Sigmoid colon (tissue), 7 donors: ENCODE results near the gene FLNC. TPM values are rescaled to one million over a fixed set of nuclear protein-coding genes. Genes with fewer than 3 reads are reported as not detected.

Experiments used
- DNase-seq: peaks from one replicate; pipeline ENCODE4 v3.0.0-alpha.2; 2019
- H3K27ac ChIP-seq, 4 donors: fragments of 200-600 bp; sonication (generic); one replicate each; pipeline ENCODE4 v1.5.1; 2016 to 2019; ENCODE audit warnings: mild to moderate bottlenecking in 1 of 4
- H3K27me3 ChIP-seq, 3 donors: fragments of 200-600 bp; sonication (generic); one replicate each; pipeline ENCODE4 v1.5.1; 2019; ENCODE audit warnings: mild to moderate bottlenecking in 1 of 3
- H3K36me3 ChIP-seq, 4 donors: fragments of 200-600 bp; sonication (generic); one replicate each; pipeline ENCODE4 v1.5.1; 2016 to 2019
- H3K4me1 ChIP-seq, 4 donors: fragments of 200-600 bp; sonication (generic); one replicate each; pipeline ENCODE4 v1.5.1; 2017 to 2019
- H3K4me3 ChIP-seq, 4 donors: fragments of 200-600 bp; sonication (generic); one replicate each; pipeline ENCODE4 v1.5.1; 2017 to 2019; ENCODE audit warnings: mild to moderate bottlenecking in 2 of 4, moderate library complexity in 1 of 4
- H3K9me3 ChIP-seq, 4 donors: fragments of 200-600 bp in 3 of 4; sonication (generic) in 3 of 4; one replicate each; pipeline versions ENCODE4 v1.5.1 to v1.6.1; 2013 to 2019
- EP300 ChIP-seq, 4 donors: sonication (generic); formaldehyde crosslinking; IDR thresholded peaks; one replicate each; pipeline ENCODE4 v1.6.1; 2017; ENCODE audit warnings: antibody characterized with exemption in 4 of 4
- POLR2A ChIP-seq, 2 donors: fragments of 450-650 bp; IDR thresholded peaks; one replicate each; pipeline ENCODE4 v1.6.1; 2016; ENCODE audit warnings: antibody characterized with exemption in 2 of 2, mild to moderate bottlenecking in 2 of 2, moderate library complexity in 2 of 2
- POLR2AphosphoS5 ChIP-seq, 4 donors: sonication (generic); formaldehyde crosslinking; IDR thresholded peaks; one replicate each; pipeline ENCODE4 v1.6.1; 2017; ENCODE audit warnings: antibody characterized with exemption in 4 of 4
- WGBS, 2 donors: extraction: QIAGEN DNeasy Blood & Tissue Kit; methylation state at CpG; one replicate each; pipeline ENCODE4 v1.1.7; 2013; 5-methylcytosine and 5-hydroxymethylcytosine counted together
- intact Hi-C: fragments of 100-400 bp; cut with DNase I; formaldehyde crosslinking; loops from one replicate; pipeline ENCODE4 v1.15.1; 2023
- polyA plus RNA-seq, 3 donors: library from polyadenylated mRNA; stranded (reverse); fragments of 200-250 nt; gene quantifications; one replicate each; pipeline ENCODE4 v1.2.3, GENCODE V29; 2013
- total RNA-seq, 4 donors: library from RNA; depleted of rRNA; stranded (reverse); fragments of >200 nt; gene quantifications; one replicate each; pipeline ENCODE4 v1.1.0, GENCODE V29; 2016
- TF ChIP-seq, protein P1 (sequence below), 4 experiments: fragments of 450-650 bp in 3 of 4; fragments of 200-600 bp in 1 of 4; IDR thresholded peaks; one replicate each; pipeline ENCODE4 v1.5.1; 2016 to 2019; ENCODE audit warnings: antibody characterized with exemption in 4 of 4, mild to moderate bottlenecking in 3 of 4, moderate library complexity in 2 of 4
- donor health status: healthy with polysubstance abuse.
- donor health status: Bipolar disorder and iron deficiency.
- donor health status: healthy.

Gene FLNC
- total and polyA plus RNA-seq, 7 donors = 0.69 to 489 (median 95.3) TPM

DNA sequence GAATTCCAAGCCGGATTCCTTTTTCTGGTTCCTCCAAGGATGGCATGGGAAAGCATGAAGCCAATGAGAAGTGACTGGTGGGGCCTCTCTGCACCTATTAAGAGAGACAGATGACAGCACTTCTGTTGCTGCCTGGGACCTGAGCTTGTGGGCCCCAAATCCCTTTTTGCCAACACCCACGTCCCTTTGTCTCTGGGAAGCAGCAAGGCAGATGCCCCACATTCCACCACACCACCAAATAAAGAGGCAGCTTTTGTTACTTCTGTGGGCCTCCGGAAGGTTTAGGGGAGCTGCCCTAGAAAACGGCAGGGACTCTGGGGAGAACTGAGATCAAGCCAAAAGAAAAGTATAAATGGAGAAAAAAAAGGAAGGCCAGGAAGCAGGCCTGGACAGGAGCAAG is 35.1 kb upstream of the FLNC start:
- 90 to 92% methylated on average over 4 of the region's 4 CpGs for WGBS, 2 donors
- intact Hi-C loops = no loop called here

DNA sequence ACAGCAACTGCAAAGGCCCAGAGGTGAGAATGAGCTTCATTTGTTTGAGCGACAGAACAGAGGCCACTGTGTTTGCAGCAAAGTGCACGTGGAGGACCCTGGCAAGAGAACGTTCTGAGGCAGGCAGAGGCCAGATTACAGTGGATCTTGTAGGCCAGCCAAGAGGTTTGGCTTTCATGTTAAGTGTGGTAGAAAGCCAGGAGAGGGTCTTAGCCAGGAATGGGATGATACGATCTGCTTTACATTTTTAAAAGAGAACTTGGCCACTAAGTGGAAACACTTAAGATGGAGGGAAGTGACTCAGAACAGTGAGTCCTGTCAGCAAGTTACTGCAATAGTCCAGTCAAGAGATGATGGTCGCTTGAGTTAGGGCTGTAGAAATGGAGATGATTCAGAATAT is 33.9 kb upstream of the FLNC start:
- H3K36me3 ChIP-seq = peaks cover 0 to 11% (median 0%) of the 10 kb centered on the region in 4 donors
- no peaks in the 10 kb centered on the region for H3K27me3 ChIP-seq
- H3K27ac ChIP-seq = peak overlapping the region in 1 of 4 donors; percentile 3
- intact Hi-C loops = no loop called here
- 86 to 87% methylated on average over 5 of the region's 5 CpGs for WGBS, 2 donors
- peaks cover 0 to 32% (median 22%) of the 10 kb centered on the region in 4 donors for H3K4me1 ChIP-seq
- no peaks in the 10 kb centered on the region for H3K9me3 ChIP-seq
- no peak overlapping the region for H3K4me3 ChIP-seq
- TF ChIP-seq EP300 (IDR thresholded peaks at IDR 0.05) = no peak
- TF ChIP-seq, protein P1, sequence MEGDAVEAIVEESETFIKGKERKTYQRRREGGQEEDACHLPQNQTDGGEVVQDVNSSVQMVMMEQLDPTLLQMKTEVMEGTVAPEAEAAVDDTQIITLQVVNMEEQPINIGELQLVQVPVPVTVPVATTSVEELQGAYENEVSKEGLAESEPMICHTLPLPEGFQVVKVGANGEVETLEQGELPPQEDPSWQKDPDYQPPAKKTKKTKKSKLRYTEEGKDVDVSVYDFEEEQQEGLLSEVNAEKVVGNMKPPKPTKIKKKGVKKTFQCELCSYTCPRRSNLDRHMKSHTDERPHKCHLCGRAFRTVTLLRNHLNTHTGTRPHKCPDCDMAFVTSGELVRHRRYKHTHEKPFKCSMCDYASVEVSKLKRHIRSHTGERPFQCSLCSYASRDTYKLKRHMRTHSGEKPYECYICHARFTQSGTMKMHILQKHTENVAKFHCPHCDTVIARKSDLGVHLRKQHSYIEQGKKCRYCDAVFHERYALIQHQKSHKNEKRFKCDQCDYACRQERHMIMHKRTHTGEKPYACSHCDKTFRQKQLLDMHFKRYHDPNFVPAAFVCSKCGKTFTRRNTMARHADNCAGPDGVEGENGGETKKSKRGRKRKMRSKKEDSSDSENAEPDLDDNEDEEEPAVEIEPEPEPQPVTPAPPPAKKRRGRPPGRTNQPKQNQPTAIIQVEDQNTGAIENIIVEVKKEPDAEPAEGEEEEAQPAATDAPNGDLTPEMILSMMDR (IDR thresholded peaks at IDR 0.05) = no peak
- no peak for TF ChIP-seq POLR2AphosphoS5 (IDR thresholded peaks at IDR 0.05)
- TF ChIP-seq POLR2A (IDR thresholded peaks at IDR 0.05) = no peak
- no peak for DNase-seq

More for the DNA sequence above, 35.1 kb upstream of the FLNC start:
- TF ChIP-seq POLR2AphosphoS5 (IDR thresholded peaks at IDR 0.05) (no peak), EP300 (IDR thresholded peaks at IDR 0.05) (no peak), POLR2A (IDR thresholded peaks at IDR 0.05) (no peak)
- TF ChIP-seq, protein P1 (IDR thresholded peaks at IDR 0.05) = no peak
- DNase-seq = no peak
- Histone ChIP-seq H3K36me3 (peaks cover 0 to 6% (median 0%) of the 10 kb centered on the region in 4 donors), H3K9me3 (no peaks in the 10 kb centered on the region), H3K27ac (no peak overlapping the region), H3K4me1 (peaks cover 0 to 41% (median 24%) of the 10 kb centered on the region in 4 donors), H3K27me3 (no peaks in the 10 kb centered on the region), H3K4me3 (no peak overlapping the region)

DNA sequence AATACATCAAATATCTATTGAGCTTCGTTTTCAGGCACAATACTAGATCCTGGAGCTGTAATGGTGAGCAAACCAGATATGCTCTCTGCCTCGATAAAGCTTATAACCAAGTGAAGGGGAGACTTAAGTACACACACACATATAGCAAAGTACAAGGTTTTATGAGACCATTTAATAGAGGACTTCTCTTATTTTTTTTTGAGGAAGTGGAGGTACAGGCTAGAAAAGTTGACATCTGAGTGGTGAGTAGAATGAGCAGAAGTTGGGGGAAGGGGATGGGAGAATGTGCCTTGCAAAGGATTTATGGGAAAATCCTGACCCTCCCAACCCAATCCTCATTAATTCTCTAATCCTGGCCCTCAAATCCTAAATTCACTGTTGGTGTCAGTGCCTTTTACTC is 30.8 kb upstream of the FLNC start:
- no peak for DNase-seq
- H3K4me1 ChIP-seq = peaks cover 0 to 6% (median 0%) of the 10 kb centered on the region in 4 donors
- no peaks in the 10 kb centered on the region for H3K9me3 ChIP-seq
- H3K4me3 ChIP-seq = no peak overlapping the region
- TF ChIP-seq EP300 (IDR thresholded peaks at IDR 0.05) = no peak
- TF ChIP-seq POLR2A (IDR thresholded peaks at IDR 0.05) = no peak
- no peak for TF ChIP-seq POLR2AphosphoS5 (IDR thresholded peaks at IDR 0.05)
- TF ChIP-seq, protein P1 (IDR thresholded peaks at IDR 0.05) = no peak
- intact Hi-C loops = no loop called here
- H3K27ac ChIP-seq = no peak overlapping the region
- peaks cover 0 to 31% (median 0%) of the 10 kb centered on the region in 4 donors for H3K36me3 ChIP-seq
- no peaks in the 10 kb centered on the region for H3K27me3 ChIP-seq
- WGBS, 2 donors = 74% methylated on average over 2 of the region's 2 CpGs

DNA sequence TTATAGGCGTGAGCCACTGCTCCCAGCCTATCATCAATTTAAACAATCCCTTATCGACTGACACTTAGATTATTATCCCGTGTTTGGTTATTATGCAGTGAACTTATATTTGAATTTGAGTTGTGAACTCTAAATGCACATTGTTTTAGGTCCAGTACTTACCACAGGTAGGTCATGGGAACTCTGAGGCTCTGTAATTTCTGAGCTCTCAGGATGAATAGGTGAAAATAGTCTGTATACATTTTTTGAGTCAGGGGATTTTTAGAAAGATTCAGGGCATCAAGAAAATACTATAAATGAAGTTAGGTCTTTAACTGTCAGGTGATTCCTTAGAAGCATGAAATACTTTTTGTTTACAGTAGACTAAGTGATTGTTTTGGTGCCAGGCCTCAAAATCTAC is 29.6 kb upstream of the FLNC start:
- intact Hi-C loops = no loop called here
- no peak for TF ChIP-seq EP300 (IDR thresholded peaks at IDR 0.05)
- no peak for TF ChIP-seq POLR2A (IDR thresholded peaks at IDR 0.05)
- TF ChIP-seq, protein P1 (IDR thresholded peaks at IDR 0.05) = no peak
- TF ChIP-seq POLR2AphosphoS5 (IDR thresholded peaks at IDR 0.05) = no peak
- Histone ChIP-seq H3K4me3 (no peak overlapping the region), H3K27ac (no peak overlapping the region), H3K9me3 (no peaks in the 10 kb centered on the region), H3K36me3 (peaks cover 0 to 37% (median 10%) of the 10 kb centered on the region in 4 donors), H3K4me1 (no peaks in the 10 kb centered on the region), H3K27me3 (no peaks in the 10 kb centered on the region)
- WGBS, 2 donors = 81 to 91% methylated on average over 3 of the region's 3 CpGs
- DNase-seq = no peak

DNA sequence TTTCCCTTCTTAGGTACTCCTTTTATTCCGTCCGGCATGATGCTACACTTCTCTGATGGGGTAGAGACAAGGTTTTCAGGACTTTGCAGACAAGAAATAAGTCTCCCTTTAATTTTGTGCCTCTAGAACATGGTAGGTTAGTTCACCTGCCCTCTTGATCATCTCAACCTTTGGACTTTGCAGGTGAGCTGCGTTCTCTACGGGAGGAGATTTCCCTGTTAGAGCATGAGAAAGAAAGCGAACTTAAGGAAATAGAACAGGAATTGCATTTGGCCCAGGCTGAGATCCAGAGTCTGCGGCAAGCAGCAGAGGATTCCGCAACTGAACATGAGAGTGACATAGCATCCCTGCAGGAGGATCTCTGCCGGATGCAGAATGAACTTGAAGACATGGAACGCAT is 29.2 kb upstream of the FLNC start:
- H3K36me3 ChIP-seq = peaks cover 0 to 41% (median 14%) of the 10 kb centered on the region in 4 donors
- no peaks in the 10 kb centered on the region for H3K4me1 ChIP-seq
- TF ChIP-seq POLR2AphosphoS5 (IDR thresholded peaks at IDR 0.05) (no peak), EP300 (IDR thresholded peaks at IDR 0.05) (no peak), POLR2A (IDR thresholded peaks at IDR 0.05) (no peak)
- TF ChIP-seq, protein P1 (IDR thresholded peaks at IDR 0.05) = no peak
- 32 to 77% methylated on average over 9 of the region's 9 CpGs for WGBS, 2 donors
- H3K27me3 ChIP-seq = no peaks in the 10 kb centered on the region
- no peaks in the 10 kb centered on the region for H3K9me3 ChIP-seq
- H3K27ac ChIP-seq = no peak overlapping the region
- no peak for DNase-seq
- H3K4me3 ChIP-seq = no peak overlapping the region
- intact Hi-C loops = no loop called here
